CD4-positive, alpha-beta T cell treated with Interleukin-2 at 100 ng/mL for 4 hours (primary cell): ENCODE results near the gene STX1B.
A peak's percentile ranks its signal among the peaks of the same experiment; 100 is the strongest.
"Not testable (repeated sequence)": the region's sequence is repeated elsewhere in the genome, so short reads cannot be mapped to it uniquely, and the experiment has no call there.

Experiments used
- DNase-seq: peaks from one replicate; pipeline ENCODE4 v3.0.0-alpha.2; 2020; ENCODE audit warnings: low spot score

The STX1B gene

GRCh38 chr16:31010585-31011325 is at the start of gene STX1B:
Gene STX1B, minus strand, starts transcription at chr16:31010638. Its CDS starts 242 bp downstream, at chr16:31010396.
- peak; percentile 22 for DNase-seq

- DNase-seq, result no peak
Measured at GRCh38 chr16:31055613-31056012, 45.2 kb upstream of the STX1B start.

- no peak for DNase-seq
Measured at GRCh38 chr16:31052114-31052513, 41.7 kb upstream of the STX1B start.

GRCh38 chr16:31050280-31051030 is 40.0 kb upstream of the STX1B start:
- DNase-seq, result no peak

- no peak for DNase-seq
Measured at GRCh38 chr16:31043898-31044481, 33.6 kb upstream of the STX1B start.

- DNase-seq, result no peak
Measured at GRCh38 chr16:31043352-31043751, 32.9 kb upstream of the STX1B start.

GRCh38 chr16:31042866-31043265 is 32.4 kb upstream of the STX1B start:
- DNase-seq, result no peak

- DNase-seq, result no peak
Measured at GRCh38 chr16:31038993-31039392, 28.6 kb upstream of the STX1B start.

- no peak for DNase-seq
Measured at GRCh38 chr16:31036691-31037090, 26.3 kb upstream of the STX1B start.

GRCh38 chr16:31033709-31034492 is 23.5 kb upstream of the STX1B start:
- peak; percentile 83 for DNase-seq

GRCh38 chr16:31032736-31033708 is 22.6 kb upstream of the STX1B start, which contains the start of gene STX4:
Gene STX4, plus strand, starts transcription at chr16:31033558. Its CDS starts 248 bp downstream, at chr16:31033806.
- DNase-seq, result peak; percentile 98

GRCh38 chr16:31031276-31031675 is 20.8 kb upstream of the STX1B start:
- no peak for DNase-seq

GRCh38 chr16:31029272-31029671 is 18.8 kb upstream of the STX1B start:
- no peak for DNase-seq

GRCh38 chr16:31025339-31025738 is 14.9 kb upstream of the STX1B start:
- no peak for DNase-seq

GRCh38 chr16:31023627-31024226 is 13.3 kb upstream of the STX1B start:
- no peak for DNase-seq

- DNase-seq, result no peak
Measured at GRCh38 chr16:31023252-31023602, 12.8 kb upstream of the STX1B start.

GRCh38 chr16:31022544-31023251 is 12.3 kb upstream of the STX1B start:
- no peak for DNase-seq

- DNase-seq, result no peak
Measured at GRCh38 chr16:31020536-31020935, 10.1 kb upstream of the STX1B start.

GRCh38 chr16:31017756-31018155 is 7.3 kb upstream of the STX1B start:
- not testable (repeated sequence) for DNase-seq

GRCh38 chr16:31016018-31016417 is 5.6 kb upstream of the STX1B start:
- no peak for DNase-seq
